GM19467 (cell line): ENCODE results near the gene SRSF3.

Experiments used
- ATAC-seq: cut with Tn5 transposase; IDR thresholded peaks from one replicate; pipeline ENCODE4 v1.9.1; 2021; ENCODE audit warnings: mild to moderate bottlenecking, moderate library complexity; ENCODE audit not compliant: unreplicated experiment

SRSF3 gene

DNA sequence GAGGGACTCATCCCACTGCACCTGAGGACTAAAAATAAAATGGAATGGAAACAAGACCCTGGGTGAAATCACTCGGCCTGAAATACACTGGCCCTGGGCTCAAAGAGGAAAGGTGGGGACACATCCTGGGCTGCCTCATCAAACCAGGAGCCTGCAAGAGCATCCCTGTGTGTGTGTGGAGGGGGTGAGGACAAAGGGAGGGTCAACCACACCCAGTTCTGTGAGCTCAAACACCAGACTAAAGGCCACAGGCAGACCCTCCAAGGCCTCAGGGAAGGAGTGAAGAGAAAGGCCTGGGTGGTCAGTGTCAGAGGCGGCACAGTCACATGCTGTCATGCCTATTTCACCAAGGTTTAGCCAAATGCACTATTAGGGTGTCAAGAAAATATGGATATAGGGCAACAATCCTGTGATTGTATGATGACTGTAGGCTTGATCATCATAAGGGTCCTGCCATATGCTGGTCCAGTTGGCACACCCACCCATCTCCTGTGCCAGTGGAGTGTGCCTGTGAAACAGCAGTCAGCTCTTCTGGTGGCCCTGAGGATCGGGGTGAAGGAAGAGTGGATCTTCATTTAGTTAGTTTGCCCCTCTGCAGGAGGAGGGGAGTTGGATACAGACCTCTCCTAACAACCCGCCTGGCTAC lies 28.9 kb downstream of the SRSF3 start:
- ATAC-seq, result no peak

DNA sequence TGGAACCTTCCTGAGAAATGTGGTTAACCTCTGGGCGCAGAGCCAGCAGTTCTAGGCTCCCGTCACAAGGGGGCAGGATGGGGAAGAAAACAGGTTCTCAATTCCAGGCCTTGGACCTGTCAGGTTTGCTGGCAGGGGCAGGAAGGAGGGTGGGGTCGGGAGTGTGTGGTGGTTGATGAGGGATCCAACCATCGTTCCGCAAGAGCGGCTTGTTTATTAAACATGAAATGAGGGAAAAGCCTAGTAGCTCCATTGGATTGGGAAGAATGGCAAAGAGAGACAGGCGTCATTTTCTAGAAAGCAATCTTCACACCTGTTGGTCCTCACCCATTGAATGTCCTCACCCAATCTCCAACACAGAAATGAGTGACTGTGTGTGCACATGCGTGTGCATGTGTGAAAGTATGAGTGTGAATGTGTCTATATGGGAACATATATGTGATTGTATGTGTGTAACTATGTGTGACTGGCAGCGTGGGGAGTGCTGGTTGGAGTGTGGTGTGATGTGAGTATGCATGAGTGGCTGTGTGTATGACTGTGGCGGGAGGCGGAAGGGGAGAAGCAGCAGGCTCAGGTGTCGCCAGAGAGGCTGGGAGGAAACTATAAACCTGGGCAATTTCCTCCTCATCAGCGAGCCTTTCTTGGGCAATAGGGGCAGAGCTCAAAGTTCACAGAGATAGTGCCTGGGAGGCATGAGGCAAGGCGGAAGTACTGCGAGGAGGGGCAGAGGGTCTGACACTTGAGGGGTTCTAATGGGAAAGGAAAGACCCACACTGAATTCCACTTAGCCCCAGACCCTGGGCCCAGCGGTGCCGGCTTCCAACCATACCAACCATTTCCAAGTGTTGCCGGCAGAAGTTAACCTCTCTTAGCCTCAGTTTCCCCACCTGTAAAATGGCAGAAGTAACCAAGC lies 29.6 kb downstream of the SRSF3 start:
- ATAC-seq, result no peak

DNA sequence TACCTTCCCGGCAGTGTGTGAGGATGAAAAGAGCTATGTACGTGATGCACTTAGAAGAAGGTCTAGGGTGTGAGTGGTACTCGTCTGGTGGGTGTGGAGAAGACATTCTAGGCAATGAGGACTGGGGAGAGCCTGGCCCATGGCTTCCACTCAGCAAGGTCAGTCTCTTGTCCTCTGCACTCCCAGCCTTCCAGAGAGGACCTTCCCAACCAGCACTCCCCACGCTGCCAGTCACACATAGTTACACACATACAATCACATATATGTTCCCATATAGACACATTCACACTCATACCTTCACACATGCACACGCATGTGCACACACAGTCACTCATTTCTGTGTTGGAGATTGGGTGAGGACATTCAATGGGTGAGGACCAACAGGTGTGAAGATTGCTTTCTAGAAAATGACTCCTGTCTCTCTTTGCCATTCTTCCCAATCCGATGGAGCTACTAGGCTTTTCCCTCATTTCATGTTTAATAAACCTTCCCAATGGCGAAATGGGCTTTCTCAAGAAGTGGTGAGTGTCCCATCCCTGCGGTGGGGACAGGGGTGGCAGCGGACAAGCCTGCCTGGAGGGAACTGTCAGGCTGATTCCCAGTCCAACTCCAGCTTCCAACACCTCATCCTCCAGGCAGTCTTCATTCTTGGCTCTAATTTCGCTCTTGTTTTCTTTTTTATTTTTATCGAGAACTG lies 30.4 kb downstream of the SRSF3 start:
- no peak for ATAC-seq

DNA sequence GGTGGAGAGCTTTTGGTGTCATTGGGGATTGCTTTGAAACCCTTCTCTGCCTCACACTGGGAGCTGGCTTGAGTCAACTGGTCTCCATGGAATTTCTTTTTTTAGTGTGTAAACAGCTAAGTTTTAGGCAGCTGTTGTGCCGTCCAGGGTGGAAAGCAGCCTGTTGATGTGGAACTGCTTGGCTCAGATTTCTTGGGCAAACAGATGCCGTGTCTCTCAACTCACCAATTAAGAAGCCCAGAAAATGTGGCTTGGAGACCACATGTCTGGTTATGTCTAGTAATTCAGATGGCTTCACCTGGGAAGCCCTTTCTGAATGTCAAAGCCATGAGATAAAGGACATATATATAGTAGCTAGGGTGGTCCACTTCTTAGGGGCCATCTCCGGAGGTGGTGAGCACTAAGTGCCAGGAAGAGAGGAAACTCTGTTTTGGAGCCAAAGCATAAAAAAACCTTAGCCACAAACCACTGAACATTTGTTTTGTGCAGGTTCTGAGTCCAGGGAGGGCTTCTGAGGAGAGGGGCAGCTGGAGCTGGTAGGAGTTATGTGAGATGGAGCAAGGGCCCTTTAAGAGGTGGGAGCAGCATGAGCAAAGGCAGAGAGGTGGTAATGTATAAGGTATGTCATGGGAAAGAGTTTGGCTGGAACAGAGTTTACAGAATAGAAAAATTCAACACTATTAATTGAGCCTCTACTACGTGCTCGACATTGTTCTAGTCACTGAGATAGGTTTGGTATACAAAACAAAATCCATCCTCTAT lies 31.2 kb downstream of the SRSF3 start:
- ATAC-seq, result no peak

DNA sequence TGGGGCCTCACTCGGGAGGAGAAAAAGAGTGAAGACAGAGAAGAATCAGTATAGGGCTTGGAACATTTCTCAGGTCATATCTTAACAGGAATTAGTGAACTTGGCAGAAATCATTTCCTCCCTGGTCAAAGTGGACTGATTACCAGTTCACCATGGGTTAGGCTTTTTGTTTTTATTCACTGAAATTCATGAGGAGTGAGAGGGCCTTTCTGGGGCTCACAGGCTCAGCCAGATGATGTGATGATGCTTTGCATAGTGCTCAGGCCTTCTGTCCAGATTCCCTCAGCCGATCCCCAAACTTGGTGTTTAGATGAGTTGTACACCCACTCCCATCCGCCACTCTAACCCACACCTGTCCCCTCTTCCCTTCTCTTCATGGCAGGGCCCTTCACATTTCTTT lies 32.5 kb downstream of the SRSF3 start:
- no peak for ATAC-seq

DNA sequence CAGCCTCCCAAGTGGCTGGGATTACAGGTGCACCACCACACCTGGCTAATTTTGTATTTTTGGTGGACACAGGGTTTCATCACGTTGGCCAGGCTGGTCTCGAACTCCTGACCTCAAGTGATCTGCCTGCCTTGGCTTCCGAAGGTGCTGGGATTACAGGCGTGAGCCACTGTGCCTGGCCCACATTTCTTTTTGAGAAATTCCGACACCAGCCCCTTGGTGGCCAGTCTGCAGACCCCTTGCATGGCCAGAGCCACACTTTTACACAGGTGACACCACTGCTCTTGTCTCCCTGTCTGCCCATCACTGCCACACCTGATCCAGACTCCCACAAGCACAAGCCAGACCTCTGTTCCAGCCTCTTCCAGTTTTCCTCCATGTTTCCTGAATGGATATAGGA lies 33.0 kb downstream of the SRSF3 start:
- no peak for ATAC-seq

DNA sequence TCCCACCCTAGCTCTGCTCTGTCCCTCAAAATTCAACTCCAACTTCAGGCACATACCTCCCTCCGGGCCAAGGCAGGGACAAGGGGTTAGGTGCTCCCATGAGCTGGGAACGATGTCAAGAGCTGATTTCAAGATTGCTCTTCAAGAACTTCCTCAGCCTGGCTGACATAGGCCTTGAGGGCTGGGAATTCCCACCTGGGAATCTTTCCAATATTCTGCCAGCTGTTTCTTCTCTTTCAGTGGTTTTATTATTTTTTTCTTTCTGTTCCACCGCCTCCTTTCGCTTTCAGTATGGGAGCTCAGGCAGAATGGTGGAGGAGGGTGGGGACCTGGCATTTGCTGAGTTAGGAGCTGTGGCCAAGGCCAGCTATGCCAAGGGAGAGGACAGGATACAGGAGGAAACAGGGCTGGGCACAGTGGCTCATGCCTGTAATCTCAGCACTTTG lies 33.7 kb downstream of the SRSF3 start:
- ATAC-seq, result no peak

DNA sequence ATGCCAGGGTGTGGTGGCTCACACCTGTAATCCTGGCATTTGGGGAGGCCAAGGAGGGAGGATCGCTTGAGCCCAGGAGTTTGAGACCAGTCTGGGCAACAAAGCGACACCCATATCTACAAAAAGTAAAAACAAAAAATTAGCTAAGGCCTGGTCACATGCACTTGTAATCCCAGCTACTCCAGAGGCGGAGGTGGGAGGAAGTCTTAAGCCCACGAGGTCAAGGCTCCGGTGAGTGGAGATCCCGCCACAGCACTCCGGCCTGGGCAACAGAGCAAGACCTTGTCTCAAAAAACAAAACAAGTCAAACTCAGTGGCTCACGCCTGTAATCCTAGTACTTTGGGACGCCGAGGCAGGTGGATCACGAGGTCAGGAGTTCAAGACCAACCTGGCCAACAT lies 35.6 kb downstream of the SRSF3 start:
- no peak for ATAC-seq

DNA sequence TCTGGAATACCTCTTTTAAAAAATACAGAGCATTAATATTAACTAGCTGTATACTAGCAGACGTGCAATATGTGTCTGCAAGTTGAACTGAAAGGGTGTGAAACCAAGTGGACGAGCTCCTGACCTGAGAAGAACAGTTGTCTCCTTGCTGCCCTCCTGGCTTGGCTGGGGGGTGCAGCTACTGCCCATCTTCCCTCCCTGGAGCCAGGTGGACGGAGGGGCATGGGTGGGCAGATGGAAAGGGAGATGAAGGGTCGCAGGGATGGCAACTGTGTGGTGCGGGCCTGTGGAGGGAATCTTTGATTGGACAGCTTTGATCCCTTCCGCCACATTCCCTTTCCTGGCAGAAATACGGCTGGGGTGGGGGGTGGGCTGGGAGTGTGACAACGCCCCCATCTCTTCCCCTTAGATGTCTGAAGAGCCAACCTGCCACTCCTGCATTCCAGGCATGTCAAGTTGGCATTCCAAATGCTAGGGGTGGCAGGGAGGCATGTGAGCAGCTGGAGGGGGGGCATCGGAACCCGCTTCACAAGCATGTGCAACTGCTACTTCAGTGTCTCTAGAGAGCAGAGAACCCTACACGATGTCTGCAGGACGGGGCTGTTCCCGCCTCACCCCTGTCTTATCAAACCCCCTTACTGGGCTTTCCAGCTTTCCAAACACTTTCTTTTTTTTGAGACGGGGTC lies 37.3 kb downstream of the SRSF3 start:
- ATAC-seq, result no peak

DNA sequence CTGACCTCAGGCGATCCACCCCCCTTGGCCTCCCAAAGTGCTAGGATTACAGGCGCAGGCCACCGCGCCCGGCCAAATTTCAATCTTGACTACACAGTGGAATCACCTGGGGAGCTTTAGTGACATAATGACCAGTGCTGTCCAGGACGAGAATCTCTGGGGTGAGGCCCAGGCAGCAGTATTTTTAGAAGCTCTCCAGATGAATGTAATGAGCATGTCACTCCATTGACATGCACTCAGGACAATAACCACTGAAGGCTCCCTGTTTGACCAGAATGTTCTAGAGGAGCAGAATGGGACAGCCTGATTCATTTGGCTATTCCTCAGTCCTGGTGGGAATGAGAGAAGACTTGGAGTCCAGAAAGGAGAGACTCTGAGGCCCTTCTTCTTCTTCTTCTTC lies 39.2 kb downstream of the SRSF3 start:
- no peak for ATAC-seq

DNA sequence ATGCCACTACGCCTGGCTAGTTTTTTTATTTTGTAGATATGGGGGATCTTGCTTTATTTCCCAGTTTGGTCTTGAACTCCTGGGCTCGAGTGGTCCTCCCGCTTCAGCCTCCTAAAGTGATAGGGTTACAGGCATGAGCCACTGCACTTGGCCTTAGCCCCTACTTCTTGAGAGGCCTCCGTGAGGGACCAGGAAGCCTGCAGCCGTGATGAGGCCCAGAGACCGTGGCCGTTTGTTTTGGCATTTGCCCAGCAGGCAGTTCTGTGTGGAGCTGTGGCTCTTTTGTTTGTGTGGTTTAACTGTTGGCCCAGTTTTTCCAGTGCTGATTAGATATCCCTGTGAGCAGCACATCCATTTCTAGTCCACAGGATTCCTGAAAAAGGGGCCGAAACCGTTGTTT lies 39.8 kb downstream of the SRSF3 start:
- no peak for ATAC-seq

DNA sequence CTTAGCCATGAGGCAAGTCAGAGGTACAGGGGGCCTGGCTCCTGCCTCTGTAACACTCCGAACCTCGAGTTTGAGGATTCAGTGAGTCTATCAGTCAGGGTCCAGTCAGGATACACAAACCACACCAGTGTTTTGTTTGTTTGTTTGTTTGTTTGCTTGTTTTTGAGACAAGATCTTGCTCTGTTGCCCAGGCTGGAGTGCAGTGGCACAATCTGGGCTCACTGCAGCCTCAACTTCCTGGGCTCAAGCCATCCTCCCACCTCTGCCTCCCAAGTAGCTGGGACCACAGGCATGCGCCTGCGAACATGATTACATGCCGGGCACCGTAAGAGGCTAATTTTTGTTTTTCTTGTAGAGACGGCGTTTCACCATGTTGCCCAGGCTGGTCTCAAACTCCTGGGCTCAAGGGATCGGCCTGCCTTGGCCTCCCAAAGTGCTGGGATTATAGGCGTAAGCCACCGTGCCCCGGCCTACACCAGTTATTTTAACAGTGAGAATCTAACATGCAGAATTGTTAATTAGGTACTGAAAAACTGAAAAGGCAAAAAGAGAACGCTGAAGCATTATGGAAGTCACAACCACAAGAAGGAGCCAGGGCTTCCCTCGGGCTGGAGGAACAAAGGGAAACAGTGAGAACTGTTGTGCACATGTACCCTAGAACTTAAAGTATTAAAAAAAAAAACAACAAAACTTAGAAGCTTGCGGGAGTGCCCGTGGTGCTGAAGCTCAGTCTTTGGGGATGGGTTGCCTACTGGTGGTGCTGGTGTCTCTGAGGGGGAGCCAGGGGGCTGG lies 40.4 kb downstream of the SRSF3 start:
- no peak for ATAC-seq

DNA sequence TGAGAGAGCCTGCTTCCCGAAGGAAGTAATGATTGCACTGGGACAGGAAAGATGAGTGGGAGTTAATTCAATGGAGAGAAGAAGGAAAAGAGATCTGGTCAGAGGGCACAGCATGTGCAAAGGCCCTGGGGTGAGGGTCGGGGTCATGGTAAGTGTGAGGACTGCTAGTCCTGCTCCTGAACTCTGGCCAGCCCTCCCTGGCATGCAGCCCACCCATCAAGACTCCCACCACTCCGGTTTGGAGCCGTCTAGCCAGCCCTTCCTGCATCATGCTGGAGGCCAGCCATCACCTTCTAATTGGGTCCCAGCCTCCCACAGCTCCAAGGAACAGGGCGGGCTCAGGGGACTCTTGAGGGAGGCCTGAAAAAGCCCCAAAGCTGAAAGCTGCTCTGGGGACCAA lies 42.1 kb downstream of the SRSF3 start:
- no peak for ATAC-seq

DNA sequence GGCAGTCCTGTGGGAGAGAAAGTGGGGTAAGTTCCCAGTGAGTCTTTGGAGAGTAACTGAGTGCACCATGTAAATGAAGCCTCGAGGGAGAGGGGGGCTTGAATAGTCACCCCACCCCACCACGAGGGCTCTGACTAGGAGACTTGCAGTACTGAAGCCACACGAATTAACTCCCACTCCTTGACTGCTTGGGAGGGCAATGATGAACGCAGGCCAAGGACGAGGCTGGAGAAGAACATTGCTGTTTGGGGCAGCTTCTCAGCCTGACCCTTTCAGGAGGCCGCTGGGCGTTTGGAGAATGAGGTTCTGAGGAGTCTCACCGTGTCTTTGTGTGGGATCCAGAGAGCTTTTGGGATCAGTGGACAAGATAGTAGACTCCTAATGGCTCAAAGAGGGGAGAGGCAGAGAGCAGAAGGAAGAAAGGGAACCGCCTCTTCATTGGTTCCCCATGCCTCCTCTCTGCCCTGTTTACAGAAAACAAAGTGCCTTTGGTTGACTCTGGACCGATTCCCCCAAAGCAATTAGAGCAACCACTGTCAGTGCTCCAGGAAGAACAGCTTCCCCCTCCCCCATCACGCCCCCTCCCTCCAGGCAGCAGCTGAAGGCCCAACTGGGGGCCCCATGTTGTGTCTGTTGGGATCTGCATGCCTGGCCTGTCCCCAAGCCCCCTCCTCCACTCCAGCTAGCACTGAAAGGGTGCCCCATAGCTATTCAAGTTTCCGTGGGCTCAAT lies 42.7 kb downstream of the SRSF3 start:
- no peak for ATAC-seq

DNA sequence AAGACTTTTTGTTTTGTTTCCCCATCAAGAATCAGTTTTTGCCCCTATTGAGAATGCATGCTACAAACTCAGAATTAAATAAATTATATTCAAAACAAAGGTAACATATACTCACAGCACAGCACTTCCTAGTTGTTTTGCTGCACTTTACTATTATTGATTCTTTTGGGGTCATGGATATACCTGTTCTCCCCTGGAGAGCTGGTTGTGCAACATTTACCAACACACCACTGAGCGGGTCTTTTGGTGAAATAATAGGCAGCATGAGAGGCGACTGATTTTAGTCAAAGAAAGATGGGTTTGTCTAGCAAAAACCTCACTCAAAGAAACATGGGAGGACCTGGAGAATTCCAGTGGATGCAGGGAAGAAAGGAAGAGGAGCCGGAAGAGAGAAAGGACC lies 44.4 kb downstream of the SRSF3 start:
- no peak for ATAC-seq

DNA sequence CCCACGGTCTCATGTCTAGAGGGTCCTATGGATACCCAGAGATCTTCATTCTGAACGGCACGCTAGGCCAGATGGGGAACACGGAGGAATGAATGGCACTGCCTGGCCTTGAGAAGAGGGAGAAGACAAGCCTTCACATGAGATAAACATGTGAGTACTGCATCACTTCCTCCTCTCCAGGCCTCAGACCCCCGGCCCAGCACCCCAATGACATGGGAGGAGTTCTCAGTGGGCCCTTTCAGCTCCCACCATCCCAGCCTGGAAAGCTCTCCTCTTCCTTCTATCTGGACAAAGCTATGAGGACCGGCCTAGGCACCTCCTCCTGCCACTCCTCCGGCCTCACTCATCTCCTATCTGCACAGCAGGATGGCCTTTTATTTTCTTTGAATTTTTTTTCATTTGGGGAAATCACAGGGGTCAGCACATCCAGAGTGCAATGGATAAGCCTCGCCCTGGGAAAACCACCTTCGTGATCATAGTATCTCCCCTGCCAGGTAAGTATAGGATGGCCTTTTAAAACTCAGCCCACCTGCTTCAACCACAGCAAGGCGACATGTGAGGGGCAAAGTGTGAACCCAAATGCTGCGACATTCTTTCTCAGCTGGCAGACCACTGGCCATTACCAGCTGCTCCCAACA lies 45.1 kb downstream of the SRSF3 start:
- no peak for ATAC-seq

DNA sequence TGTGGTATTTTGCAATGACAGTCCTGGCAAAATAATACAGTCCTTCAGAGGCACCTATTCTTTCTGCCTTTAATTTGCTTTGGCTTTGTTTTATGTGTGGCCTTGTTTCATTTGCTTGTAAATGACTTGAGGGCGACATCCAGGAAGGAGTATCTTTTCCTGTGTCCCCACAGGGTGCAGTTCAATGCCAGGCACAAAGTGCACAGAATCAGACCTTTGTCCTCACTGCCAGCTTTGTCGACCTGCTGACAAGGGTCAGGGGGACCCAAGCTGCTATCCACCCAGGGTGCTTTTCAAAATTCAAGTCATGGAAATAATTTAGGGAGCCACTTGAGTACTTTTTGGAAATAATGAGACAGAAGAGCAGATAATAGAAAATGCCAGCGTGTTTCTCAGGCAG lies 47.4 kb downstream of the SRSF3 start:
- no peak for ATAC-seq
